Coronary artery (tissue), 2 donors: Measurements from ENCODE around the gene FAM83D.
"Not testable (repeated sequence)": the region's sequence is repeated elsewhere in the genome, so short reads cannot be mapped to it uniquely, and the experiment has no call there.

Source experiments
- DNase-seq: peaks from one replicate; pipeline ENCODE4 v3.0.0-alpha.2; 2017; ENCODE audit warnings: low spot score
- H3K27ac ChIP-seq, 2 donors: fragments of 200-600 bp; sonication (generic); one replicate each; pipeline ENCODE4 v1.5.1; 2016 to 2019
- H3K4me3 ChIP-seq: fragments of 200-600 bp; sonication (generic); 2 replicates; pipeline ENCODE4 v1.5.1; 2016; ENCODE audit warnings: mild to moderate bottlenecking, moderate library complexity
- TF ChIP-seq, protein P1 (sequence below): fragments of 200-600 bp; sonication (generic); IDR thresholded peaks from one replicate; pipeline ENCODE4 v1.5.1; 2019; ENCODE audit warnings: antibody characterized with exemption

FAM83D gene

DNA sequence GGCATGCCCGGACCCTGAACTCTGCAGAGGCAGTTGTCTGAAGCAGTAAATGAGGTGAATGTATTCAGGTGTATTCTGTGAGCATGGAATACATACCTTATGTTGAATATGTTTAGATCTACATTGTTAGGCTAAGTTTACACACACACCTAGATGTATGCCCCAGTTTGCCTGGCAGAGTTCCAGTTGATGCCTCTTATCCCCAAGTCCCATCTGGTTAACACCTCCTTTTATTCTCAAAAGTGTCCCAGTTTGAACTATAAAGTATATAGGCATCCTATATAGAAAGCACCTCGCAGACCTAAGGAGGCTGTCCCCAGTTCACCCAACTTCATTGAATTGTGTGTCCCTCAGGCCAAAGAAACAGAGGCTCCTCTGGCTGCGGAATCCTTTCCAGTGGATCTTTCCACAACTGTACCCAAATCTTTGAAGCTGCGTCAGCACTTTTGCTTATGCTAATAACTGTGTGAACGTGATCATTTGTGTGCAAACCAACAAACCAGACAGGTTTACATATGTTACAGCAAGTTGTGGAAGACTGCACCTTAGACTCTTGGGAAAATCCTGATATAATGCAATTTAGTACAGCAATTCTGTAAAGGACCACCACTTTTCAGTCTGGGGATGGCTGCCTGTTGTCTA is 31.1 kb downstream of the FAM83D start:
- TF ChIP-seq, protein P1, sequence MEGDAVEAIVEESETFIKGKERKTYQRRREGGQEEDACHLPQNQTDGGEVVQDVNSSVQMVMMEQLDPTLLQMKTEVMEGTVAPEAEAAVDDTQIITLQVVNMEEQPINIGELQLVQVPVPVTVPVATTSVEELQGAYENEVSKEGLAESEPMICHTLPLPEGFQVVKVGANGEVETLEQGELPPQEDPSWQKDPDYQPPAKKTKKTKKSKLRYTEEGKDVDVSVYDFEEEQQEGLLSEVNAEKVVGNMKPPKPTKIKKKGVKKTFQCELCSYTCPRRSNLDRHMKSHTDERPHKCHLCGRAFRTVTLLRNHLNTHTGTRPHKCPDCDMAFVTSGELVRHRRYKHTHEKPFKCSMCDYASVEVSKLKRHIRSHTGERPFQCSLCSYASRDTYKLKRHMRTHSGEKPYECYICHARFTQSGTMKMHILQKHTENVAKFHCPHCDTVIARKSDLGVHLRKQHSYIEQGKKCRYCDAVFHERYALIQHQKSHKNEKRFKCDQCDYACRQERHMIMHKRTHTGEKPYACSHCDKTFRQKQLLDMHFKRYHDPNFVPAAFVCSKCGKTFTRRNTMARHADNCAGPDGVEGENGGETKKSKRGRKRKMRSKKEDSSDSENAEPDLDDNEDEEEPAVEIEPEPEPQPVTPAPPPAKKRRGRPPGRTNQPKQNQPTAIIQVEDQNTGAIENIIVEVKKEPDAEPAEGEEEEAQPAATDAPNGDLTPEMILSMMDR: no peak
- no peak overlapping the region for H3K27ac ChIP-seq
- no peak for DNase-seq

DNA sequence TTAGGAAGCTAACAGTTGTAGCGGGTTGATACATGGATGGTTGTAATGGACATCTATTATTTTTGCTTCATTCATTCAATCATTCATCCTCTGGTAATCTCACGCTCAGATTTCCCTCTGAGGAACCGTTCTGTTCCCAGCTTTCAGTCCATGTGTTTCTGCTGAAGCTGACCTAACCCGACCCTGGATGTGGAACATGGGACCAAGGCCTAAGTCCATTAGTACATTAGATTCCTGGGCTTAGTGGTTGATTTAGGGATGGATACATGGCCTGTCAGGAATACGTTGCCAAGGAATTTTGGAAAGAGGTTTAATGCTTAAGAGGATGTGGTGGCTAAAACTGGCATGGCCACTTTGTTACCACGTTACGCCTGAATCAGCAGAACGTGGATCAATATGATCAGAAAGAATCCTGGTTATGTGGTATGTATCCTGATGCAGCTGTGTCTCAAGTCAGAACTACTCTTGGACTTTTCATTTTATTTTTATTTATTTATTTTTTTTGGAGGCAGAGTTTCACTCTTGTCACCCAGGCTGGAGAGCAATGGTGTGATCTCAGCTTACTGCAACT is 31.8 kb downstream of the FAM83D start:
- TF ChIP-seq, protein P1: no peak
- DNase-seq: no peak
- Histone ChIP-seq H3K27ac (no peak overlapping the region), H3K4me3 (no peak overlapping the region)

More for the DNA sequence above, 31.1 kb downstream of the FAM83D start:
- no peak overlapping the region for H3K4me3 ChIP-seq

DNA sequence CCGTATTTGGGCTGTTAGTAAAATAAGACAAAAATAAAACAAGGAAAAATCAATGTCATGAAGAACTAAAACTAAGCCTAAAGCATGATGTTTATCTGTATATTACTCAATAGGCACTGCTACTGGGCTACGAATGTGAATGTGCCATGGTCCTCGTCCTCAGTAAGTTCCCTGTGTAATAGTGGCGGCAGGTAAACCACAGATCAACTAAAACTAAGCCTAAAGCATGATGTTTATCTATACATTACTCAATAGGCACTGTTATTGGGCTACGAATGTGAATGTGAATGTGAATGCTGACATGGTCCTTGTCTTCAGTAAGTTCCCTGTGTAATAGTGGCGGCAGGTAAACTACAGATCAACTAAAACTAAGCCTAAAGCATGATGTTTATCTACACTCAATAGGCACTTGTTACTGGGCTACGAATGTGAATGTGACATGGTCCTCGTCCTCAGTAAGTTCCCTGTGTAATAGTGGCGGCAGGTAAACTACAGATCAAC is 34.0 kb downstream of the FAM83D start:
- DNase-seq, H3K27ac ChIP-seq, H3K4me3 ChIP-seq: not testable (repeated sequence)

DNA sequence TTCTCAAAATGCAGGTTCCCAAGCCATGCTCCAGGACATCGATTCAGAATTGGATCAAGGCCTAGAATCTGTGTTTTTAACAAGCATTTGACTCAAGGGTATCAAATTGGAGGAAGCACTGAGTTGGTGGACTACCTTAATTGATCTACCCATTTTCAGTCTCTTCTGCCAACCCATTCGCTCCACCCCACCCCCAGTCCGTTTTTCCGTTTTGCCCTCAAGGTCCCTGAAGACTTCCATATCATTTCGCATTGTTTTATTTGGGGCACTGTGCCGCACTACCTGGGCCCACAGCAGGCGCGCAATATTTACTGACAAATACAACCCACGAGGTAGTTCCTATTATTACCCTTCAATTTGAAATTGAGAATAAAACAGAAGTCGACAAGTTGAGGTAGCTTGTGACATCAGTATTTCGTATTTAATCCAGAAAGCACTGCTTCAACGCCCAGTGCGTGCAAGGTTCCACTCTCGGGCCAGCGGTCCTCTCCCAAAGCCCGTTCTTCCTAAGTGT is 35.4 kb downstream of the FAM83D start:
- Histone ChIP-seq H3K27ac (peak overlapping the region in 1 of 2 donors; percentile 96), H3K4me3 (peak overlapping the region; percentile 98)
- TF ChIP-seq, protein P1: no peak
- DNase-seq: no peak

DNA sequence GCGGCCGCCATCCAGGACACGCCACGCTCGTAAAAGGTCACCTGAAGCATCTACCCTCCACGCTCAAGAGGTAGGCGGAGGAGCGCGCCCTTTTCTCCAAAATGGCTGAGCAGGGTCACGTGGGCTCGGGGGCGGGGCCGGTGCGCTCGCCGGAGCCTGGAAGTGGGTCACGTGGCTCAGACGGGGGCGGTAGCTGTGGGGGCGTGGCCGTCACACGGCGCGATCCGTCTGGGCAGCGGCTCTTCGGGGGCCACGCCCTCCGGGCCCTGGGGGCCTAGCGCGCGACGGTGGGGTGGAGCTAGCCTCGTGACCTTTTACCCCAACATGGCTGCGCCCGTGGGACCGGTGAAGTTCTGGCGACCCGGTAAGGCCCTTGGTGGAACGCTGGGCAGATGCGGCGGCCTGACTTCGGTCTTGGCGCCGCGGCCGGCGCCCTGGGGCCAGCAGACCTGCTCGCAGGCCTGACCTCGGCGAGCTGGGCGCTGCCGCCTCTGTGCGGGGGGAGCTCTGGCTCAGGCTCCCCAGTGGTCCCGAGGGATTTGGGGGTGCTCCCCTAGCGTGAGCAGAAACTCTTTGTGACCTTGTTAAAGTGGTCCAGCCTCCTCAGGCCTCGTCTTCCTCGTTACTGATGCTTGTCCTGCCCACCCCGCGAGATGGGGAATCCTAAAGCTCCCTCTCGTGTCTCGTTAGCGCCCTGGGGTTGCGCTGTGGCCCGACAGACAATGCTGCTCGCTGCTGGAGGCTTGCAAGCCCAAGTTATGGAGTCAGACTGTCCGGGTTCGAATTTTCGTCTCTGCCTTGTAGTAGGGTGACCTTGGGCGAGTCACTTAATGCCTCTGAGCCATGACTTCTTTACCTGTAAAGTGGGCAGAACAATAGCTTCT is 36.1 kb downstream of the FAM83D start, which contains the start of gene DHX35:
TSS of gene DHX35 (plus strand) at position 301 of the 884 bp plus-strand sequence. CDS start at position 325, 24 bp downstream.
- peak; percentile 97 for DNase-seq
- Histone ChIP-seq H3K27ac (peak within 1 kb of the TSS; percentile 85 to 96), H3K4me3 (peak within 1 kb of the TSS; percentile 98)
- TF ChIP-seq, protein P1: no peak

DNA sequence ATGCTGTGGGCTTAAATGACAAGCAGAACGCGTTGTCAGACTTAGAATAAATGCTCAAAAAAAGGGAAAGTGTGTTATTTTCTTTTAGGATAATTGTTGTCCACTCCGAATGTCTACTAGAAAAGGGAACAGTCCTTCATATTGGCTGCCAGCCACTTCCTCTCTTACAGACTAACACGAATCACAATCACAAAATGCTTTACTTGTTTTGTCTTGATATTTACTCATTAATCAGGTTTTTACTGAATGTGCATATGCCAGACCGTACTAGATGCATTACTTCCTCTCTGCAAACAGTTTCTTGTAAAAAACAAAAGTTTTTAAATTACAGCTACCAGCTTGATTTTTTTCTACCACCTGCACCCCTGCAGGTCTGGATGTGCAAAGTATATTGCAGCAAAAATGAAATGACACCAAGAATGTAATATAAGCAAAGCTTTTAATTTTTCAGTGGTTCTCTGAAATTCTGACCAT is 36.7 kb downstream of the FAM83D start:
- Histone ChIP-seq H3K27ac (peak overlapping the region; percentile 85 to 96), H3K4me3 (peak overlapping the region; percentile 98)
- DNase-seq: no peak
- TF ChIP-seq, protein P1: no peak

DNA sequence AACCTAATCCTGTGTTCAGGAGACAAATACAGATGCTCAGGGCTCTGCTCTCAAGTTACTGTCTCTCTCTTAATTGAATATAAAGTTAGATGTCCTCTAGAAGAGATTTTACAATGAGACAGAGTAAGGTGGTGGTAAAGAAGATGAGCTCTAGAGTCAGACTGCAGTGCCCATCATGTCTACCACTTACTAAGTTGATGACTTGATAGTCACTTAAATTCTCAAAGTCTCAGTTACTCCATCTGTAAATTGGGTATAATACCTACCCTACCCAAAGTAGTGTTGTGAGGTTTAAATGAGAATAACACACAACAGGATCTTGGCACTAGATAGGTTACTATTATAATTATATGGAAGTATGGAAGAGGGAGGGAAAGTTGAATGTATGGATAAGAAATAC is 37.5 kb downstream of the FAM83D start:
- DNase-seq: no peak
- TF ChIP-seq, protein P1: no peak
- Histone ChIP-seq H3K27ac (no peak overlapping the region), H3K4me3 (no peak overlapping the region)
